Osteoblast (primary cell): ENCODE results near the gene FCN3. TPM values are rescaled to one million over a fixed set of nuclear protein-coding genes. Genes with fewer than 3 reads are reported as not detected.

Experiments used
- DNase-seq: peaks from one replicate; pipeline ENCODE4 v3.0.0; 2011; ENCODE audit warnings: low spot score, mixed read lengths; ENCODE audit not compliant: insufficient read length; ENCODE audit errors: missing footprints
- H2AFZ ChIP-seq: 2 replicates; pipeline ENCODE4 v1.6.0; 2011; ENCODE audit warnings: mild to moderate bottlenecking, low read length
- H3K27ac ChIP-seq: 2 replicates; pipeline ENCODE4 v1.5.1; 2011; ENCODE audit warnings: mild to moderate bottlenecking, low read depth, low read length, moderate library complexity
- H3K27me3 ChIP-seq: 2 replicates; pipeline ENCODE4 v1.6.0; 2012; ENCODE audit warnings: mild to moderate bottlenecking, control low read depth, inconsistent platforms, low read length, moderate library complexity; ENCODE audit not compliant: insufficient read depth
- H3K36me3 ChIP-seq: 2 replicates; pipeline ENCODE4 v1.5.1; 2011; ENCODE audit warnings: mild to moderate bottlenecking, low read length, control low read depth, moderate library complexity; ENCODE audit not compliant: insufficient read depth
- H3K4me1 ChIP-seq: 2 replicates; pipeline ENCODE4 v1.5.1; 2011; ENCODE audit warnings: mild to moderate bottlenecking, low read length, control low read depth, moderate library complexity; ENCODE audit not compliant: insufficient read depth
- H3K4me2 ChIP-seq: 2 replicates; pipeline ENCODE4 v1.6.0; 2011; ENCODE audit warnings: mild to moderate bottlenecking, low read length; ENCODE audit not compliant: insufficient read depth
- H3K4me3 ChIP-seq: fragments of 200-600 bp; sonication (generic); 3 replicates; pipeline ENCODE4 v1.5.1; 2012; ENCODE audit warnings: mild to moderate bottlenecking, low read length, inconsistent platforms; ENCODE audit not compliant: insufficient read depth
- H3K79me2 ChIP-seq: 2 replicates; pipeline ENCODE4 v1.6.0; 2012; ENCODE audit warnings: mild to moderate bottlenecking, low read length, control low read depth, inconsistent platforms; ENCODE audit not compliant: insufficient read depth
- H3K9me3 ChIP-seq: 2 replicates; pipeline ENCODE4 v1.5.1; 2011; ENCODE audit warnings: low read depth, low read length, control low read depth
- H4K20me1 ChIP-seq: 2 replicates; pipeline ENCODE4 v1.6.0; 2012; ENCODE audit warnings: mild to moderate bottlenecking, low read length, control low read depth; ENCODE audit not compliant: insufficient read depth
- total RNA-seq: library from RNA; depleted of rRNA; stranded (reverse); fragments of >200 nt; gene quantifications from 2 replicates; pipeline ENCODE4 v1.2.3, GENCODE V29; 2012
- TF ChIP-seq, protein P1 (sequence below): IDR thresholded peaks from 2 replicates; pipeline ENCODE4 v1.5.1; 2011; ENCODE audit warnings: mild to moderate bottlenecking, low read depth, low read length, moderate library complexity; ENCODE audit errors: extremely low read depth

FCN3 gene
- total RNA-seq, result not detected in 2 replicates

- Histone ChIP-seq H3K36me3 (no peaks in the 10 kb centered on the region), H3K9me3 (no peaks in the 10 kb centered on the region), H3K79me2 (no peaks in the 10 kb centered on the region), H3K4me3 (no peak within 1 kb of the TSS), H3K27ac (no peak within 1 kb of the TSS), H4K20me1 (no peaks in the 10 kb centered on the region), H2AFZ (no peak within 1 kb of the TSS), H3K27me3 (peaks cover 4% of the 10 kb centered on the region), H3K4me2 (no peak within 1 kb of the TSS), H3K4me1 (no peaks in the 10 kb centered on the region)
- no peak for DNase-seq
- TF ChIP-seq, protein P1, sequence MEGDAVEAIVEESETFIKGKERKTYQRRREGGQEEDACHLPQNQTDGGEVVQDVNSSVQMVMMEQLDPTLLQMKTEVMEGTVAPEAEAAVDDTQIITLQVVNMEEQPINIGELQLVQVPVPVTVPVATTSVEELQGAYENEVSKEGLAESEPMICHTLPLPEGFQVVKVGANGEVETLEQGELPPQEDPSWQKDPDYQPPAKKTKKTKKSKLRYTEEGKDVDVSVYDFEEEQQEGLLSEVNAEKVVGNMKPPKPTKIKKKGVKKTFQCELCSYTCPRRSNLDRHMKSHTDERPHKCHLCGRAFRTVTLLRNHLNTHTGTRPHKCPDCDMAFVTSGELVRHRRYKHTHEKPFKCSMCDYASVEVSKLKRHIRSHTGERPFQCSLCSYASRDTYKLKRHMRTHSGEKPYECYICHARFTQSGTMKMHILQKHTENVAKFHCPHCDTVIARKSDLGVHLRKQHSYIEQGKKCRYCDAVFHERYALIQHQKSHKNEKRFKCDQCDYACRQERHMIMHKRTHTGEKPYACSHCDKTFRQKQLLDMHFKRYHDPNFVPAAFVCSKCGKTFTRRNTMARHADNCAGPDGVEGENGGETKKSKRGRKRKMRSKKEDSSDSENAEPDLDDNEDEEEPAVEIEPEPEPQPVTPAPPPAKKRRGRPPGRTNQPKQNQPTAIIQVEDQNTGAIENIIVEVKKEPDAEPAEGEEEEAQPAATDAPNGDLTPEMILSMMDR, result no peak
Observed at GRCh38 chr1:27374362-27375086, at the start of gene FCN3. Gene FCN3 (minus strand): TSS chr1:27374824. CDS start chr1:27374818, 6 bp downstream.

- Histone ChIP-seq H2AFZ (no peak overlapping the region), H3K4me1 (peaks cover 21% of the 10 kb centered on the region), H3K27me3 (no peaks in the 10 kb centered on the region), H3K4me3 (no peak overlapping the region), H3K79me2 (peaks cover 68% of the 10 kb centered on the region), H3K9me3 (no peaks in the 10 kb centered on the region), H3K4me2 (no peak overlapping the region), H4K20me1 (no peaks in the 10 kb centered on the region), H3K36me3 (peaks cover 16% of the 10 kb centered on the region), H3K27ac (no peak overlapping the region)
- TF ChIP-seq, protein P1, result no peak
- DNase-seq, result no peak
Observed at GRCh38 chr1:27423709-27424108, 49.1 kb upstream of the FCN3 start.

DNA sequence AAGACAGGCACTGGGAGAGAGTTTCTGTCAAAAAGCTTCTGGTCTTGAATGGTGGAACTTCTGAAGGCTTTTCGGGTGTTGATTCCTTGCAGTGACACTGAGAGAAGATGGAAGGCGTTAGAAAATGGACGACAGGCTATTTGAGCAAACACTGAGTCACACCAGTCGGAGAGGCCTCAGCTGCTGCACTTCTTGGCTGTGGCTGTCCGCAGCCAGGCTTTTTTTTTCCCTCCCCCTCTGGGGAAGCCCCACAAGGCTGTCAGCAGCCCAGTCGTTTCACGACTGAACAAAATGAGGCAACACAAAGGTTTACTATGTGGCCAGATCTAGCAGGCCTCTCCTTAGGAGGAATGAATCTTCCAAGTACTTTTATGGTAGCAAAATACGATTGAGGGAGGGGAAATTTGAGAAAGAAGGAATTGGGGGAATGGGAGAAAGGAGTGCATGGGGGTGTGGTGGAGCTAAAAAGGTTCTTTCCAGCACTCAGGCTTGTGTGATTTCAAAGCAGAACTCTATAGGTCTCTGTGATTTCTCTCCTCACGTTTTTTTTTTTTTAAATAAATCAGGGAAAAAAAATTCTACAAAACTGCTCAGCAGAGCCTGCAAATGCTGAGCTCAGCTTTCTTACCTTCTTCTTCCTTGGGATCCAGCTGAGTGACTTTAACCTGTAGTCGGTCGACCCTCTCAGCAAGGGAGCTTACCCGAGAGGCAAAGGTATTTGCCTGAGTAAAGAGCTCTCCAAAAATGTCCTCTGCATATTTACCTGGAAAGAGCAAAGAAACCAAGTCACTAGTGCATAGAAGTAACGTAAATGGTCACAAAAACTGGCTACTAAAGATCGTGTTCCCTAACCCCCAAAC is 43.9 kb upstream of the FCN3 start:
- Histone ChIP-seq H3K4me1 (peaks cover 19% of the 10 kb centered on the region), H4K20me1 (no peaks in the 10 kb centered on the region), H3K9me3 (no peaks in the 10 kb centered on the region), H3K36me3 (peaks cover 44% of the 10 kb centered on the region), H3K27ac (peak overlapping the region; percentile 87), H3K4me2 (peak overlapping the region; percentile 57), H2AFZ (peak overlapping the region; percentile 70), H3K4me3 (no peak overlapping the region), H3K27me3 (no peaks in the 10 kb centered on the region), H3K79me2 (peaks cover 64% of the 10 kb centered on the region)
- DNase-seq, result peak; percentile 94
- TF ChIP-seq, protein P1, result no peak

DNA sequence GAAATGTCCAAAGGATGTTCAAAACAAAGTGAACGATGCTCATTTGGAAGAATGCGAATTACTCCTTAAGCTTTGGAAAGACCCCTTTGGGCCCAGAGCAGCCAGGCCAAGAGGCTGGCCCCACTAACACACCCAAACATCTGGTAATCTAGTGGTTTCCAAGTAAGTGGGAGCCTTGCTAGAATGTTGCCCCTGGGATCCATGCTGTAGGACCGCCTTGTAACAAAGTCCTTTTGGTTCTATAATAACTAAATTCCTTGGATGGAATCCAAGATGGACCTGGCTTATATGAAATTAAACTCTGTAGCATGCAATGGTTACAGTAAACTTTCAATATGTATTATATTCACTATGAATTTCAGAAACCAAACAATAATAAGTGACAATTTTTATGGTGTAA is 43.1 kb upstream of the FCN3 start:
- peaks cover 52% of the 10 kb centered on the region for H3K36me3 ChIP-seq
- H3K27me3 ChIP-seq, result no peaks in the 10 kb centered on the region
- peaks cover 19% of the 10 kb centered on the region for H3K4me1 ChIP-seq
- no peaks in the 10 kb centered on the region for H4K20me1 ChIP-seq
- H3K27ac ChIP-seq, result peak overlapping the region; percentile 87
- H3K4me2 ChIP-seq, result peak overlapping the region; percentile 19
- no peak overlapping the region for H2AFZ ChIP-seq
- no peak for DNase-seq
- H3K79me2 ChIP-seq, result peaks cover 61% of the 10 kb centered on the region
- H3K4me3 ChIP-seq, result no peak overlapping the region
- no peaks in the 10 kb centered on the region for H3K9me3 ChIP-seq
- TF ChIP-seq, protein P1, result no peak
